GM18868 (cell line): ENCODE results near the gene KCNA10.
"Not testable (repeated sequence)": the region's sequence is repeated elsewhere in the genome, so short reads cannot be mapped to it uniquely, and the experiment has no call there.

ENCODE experiments used
- ATAC-seq: cut with Tn5 transposase; IDR thresholded peaks from one replicate; pipeline ENCODE4 v1.9.1; 2021; ENCODE audit warnings: mild to moderate bottlenecking, moderate library complexity; ENCODE audit not compliant: unreplicated experiment

Gene KCNA10

DNA sequence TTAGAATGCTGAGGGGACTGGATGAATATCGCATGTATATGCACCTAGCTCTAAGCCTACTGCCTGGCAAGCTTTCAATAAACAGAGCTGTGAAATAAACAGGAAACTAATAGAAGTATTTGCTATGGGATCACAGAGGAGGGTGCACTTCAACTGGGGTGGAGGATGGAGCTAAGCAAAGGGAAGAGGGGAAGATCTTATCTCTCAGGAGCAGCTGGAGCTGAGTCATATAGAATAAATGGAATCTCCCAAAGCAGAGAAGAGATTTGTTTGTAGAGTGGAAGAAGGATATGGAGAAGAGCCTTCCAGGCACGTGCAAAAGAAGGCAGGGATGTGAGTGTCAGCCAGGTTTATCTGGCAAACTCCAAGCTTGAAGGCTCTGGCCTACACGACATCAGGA, 17.0 kb upstream of the KCNA10 start:
- no peak for ATAC-seq

GRCh38 chr1:110533230-110533629, 14.3 kb upstream of the KCNA10 start:
- no peak for ATAC-seq

- ATAC-seq, result no peak
These were observed 10.0 kb upstream of the KCNA10 start for GRCh38 chr1:110529011-110529410.

- no peak for ATAC-seq
These were observed 7.3 kb upstream of the KCNA10 start for GRCh38 chr1:110526201-110526780.

GRCh38 chr1:110525249-110525595, 6.2 kb upstream of the KCNA10 start:
- no peak for ATAC-seq

DNA sequence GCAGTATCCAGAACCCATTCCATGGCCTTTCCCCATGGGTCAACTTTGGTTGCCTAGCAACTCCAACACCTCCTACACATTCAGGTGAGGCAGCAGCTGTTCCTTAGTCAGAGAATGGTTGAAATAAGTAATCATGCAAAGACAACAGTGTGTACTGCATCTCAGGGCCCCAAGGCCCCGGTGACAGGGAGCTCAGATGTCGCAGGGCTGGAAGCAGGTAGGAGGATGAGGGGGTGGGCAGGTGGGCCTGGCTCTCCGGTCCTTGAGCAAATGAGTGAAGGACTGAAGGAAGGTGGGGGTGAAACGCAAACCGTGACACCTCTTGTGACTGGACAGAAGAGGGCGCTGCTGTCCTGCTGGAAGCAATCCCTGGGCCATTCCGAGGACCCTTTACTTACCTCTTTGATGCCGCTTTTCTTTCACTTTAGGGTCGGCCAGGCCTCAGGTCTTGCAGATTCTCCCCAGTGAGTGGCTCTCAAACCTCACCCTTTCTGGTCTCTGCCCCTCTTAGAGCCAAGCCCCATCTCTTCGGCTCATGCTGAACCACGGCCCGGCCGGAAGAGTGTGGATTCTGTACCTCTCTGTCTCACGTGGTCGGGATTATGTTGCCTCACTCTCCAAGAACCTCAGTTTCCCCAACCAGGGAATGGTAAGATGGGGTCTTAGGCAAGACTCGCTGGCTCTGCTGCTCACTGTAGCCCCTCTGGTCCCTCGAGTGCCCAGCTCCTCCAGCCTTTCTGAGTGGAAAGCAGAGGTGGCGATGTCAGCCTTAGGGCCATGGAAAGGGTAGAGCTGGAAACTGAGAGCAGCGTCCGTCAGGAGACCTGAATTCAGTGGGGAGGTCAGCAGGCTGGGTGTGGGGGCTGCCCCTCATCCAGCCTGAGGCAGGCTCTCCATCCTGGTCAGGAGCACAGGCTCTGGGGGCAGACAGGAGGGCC, 5.6 kb upstream of the KCNA10 start:
- ATAC-seq, result no peak

GRCh38 chr1:110523011-110523410, 4.0 kb upstream of the KCNA10 start:
- ATAC-seq, result no peak

DNA sequence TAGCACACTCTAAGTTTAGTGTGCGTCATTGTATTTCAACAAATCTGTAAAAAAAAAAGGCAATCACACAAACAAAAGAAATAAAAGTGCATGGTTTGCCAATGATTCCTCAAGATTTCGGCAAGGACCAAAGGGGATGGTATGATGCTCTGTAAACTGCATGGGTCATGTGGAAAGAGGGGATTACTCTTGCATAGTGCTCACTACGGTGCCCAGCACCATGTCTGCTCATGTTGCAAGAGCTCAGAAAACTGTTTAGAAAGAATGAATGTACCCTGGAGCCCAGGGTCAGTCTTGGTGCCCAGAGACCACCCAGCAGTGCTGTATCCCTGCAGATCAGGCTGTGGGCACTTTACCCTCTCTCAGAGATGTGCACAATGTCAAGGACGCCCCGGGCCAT, 3.6 kb upstream of the KCNA10 start:
- ATAC-seq, result no peak

DNA sequence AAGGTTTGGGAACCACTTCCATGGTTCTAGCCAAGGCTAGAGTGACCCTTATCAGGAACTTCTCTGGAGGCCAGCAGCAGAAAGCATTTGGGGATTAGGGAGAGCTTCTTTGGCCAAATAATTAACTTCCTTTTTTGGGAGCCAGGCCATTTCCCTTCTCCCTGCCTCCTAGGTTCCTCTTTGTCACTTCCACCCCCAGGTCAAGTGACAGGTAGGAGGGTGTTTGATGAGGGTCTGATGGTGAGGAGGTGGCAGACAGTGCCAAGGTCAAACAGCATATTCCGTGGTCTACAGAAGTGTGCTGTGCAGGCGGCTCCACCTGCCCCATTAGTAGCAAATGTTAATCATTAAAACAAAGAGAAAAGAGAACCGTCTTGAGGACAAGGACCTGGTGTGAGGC, 1.9 kb upstream of the KCNA10 start:
- ATAC-seq, result no peak

DNA sequence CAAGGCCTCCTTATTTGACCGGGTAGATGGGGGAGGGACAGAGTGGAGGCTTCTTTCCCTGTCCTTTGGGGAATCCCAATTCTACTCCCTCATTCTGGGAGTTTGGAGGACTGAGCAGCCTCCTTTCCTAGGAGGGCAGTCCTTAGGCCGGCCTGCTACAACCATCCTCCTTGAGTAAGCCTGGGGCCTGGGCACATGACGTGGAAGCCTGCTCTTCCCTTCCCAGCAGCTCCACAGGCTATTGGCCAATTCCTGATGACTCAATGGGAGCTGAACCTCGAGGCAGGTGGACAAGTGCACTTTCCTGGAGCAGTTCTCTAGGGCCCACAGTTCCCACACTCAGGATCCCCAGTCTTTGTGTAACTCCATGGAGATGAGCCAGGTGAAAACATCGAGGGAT, 3.1 kb downstream of the KCNA10 start:
- no peak for ATAC-seq

- no peak for ATAC-seq
These were observed 3.9 kb downstream of the KCNA10 start for GRCh38 chr1:110515041-110515440.

DNA sequence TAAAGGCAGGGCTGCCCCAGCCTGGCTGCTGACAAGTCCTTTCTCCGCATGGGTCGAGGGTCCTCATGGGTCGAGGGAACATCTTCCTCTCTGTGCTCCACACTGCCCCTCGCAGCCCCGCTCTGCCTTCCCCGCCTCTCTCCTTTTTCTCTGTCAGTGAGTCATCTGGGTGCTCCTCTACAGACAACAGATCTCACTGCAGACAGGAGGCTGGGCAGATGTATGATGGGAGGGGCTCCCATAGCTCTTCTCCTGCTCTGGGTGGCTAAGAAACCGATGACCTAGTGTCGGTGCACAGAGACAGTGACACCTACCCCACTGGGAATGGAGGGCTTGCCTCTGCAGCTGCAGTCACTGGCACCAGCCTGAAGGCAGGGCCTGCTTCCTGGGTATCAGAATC, 5.5 kb downstream of the KCNA10 start:
- ATAC-seq, result no peak

GRCh38 chr1:110511436-110511835, 7.5 kb downstream of the KCNA10 start:
- ATAC-seq, result no peak

DNA sequence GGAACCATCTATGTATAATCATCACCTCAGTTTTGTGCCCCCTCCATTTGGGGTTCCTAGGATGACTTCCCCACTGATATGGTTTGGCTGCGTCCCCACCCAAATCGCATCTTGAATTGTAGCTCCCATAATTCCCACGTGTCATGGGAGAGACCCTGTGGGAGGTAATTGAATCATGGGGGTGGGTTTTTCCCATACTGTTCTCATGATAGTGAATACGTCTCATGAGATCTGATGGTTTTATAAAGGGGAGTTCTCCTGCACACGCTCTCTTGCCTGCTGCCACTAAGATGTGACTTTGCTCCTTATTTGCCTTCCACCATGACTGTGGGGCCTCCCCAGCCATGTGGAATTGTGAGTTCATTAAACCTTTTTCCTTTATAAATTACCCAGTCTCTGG, 8.1 kb downstream of the KCNA10 start:
- ATAC-seq, result not testable (repeated sequence)

- no peak for ATAC-seq
These were observed 9.3 kb downstream of the KCNA10 start for GRCh38 chr1:110509655-110510054.

- peak; percentile 72 for ATAC-seq
These were observed 10.7 kb downstream of the KCNA10 start for GRCh38 chr1:110508028-110508940.

DNA sequence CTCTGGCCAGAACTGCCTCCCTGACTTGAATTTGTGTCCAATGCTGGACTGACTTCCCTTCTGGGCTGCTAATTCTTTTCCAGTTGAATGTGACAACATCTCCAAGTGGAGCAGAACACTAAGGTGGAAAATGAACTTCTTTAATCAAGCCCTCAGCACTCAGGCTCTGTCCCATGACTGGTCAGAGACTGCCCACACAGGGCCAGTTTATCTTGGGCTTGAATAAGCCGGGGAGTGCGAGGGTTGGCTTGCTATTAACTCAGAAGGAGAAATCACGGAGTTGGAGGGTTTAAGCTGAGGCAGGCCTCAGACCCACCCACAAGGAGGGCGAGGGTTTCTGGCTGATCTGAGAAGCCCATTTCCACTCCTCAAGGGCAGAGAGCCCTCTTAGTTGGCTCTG, 12.4 kb downstream of the KCNA10 start:
- no peak for ATAC-seq

GRCh38 chr1:110505596-110505995, 13.4 kb downstream of the KCNA10 start:
- no peak for ATAC-seq

GRCh38 chr1:110504226-110504625, 14.7 kb downstream of the KCNA10 start:
- ATAC-seq, result no peak

DNA sequence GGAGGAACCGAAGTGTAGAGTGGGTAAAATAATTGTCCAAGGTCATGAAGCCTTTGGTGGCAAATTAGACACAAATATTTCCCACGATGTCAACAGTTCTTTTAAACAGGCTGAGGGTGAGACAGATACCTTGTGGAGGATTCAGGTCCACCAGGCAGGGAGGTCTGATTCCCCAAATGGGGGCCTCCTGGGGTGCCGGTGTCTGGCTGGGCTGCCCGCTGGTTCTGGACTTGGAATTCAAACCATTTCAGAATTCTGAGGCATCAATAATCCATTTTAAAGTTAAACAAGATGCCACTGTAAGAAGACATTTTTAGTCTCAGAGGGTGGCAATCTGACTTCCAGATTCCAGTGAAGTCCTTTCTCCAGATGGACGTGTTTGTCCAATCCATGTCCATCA, 15.5 kb downstream of the KCNA10 start:
- no peak for ATAC-seq

DNA sequence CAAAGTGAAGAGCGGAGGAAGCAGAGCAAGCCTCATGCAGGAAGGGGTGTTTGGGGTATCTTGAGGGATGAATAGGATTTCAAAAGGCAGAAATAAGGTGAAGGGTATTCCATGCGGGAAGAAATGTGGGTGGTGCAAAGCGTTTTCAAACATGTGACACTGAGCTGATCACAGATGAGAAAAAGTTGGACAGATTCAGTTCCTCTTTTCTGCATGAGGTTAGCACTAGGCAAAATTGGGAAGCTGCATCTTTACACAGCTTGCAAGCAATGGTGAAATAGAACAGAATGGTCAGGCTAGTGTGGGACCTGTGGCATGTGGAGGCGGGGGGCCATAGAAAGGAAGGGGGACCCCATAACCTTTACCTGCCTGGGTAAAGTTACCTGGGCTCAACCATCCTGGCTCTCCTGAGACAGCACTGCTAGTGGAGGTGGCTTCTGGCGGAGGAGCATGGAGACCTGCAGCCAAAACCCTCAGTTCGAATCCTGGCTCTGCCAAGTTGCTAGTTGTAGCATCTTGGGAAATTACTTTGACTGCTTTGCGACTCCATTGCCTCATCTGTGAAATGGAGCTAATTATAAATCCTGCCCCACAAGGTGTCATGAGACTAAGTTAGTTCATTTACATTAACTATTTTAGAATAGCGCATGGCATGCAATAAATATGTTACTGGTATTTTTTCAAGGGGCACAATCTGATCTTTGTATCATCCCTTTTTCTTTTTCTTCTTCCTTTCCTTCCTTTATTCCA, 16.4 kb downstream of the KCNA10 start:
- ATAC-seq, result no peak
